Epithelial cell of prostate (primary cell): ENCODE results near the gene CYP27B1.
A peak's percentile ranks its signal among the peaks of the same experiment; 100 is the strongest.

ENCODE experiments used
- DNase-seq: peaks from one replicate; pipeline ENCODE4 v3.0.0-alpha.2; 2011; ENCODE audit warnings: low read depth, low spot score
- H3K27ac ChIP-seq: fragments of 450-650 bp; 2 replicates; pipeline ENCODE4 v1.5.1; 2017; ENCODE audit warnings: mild to moderate bottlenecking

Gene CYP27B1

DNA sequence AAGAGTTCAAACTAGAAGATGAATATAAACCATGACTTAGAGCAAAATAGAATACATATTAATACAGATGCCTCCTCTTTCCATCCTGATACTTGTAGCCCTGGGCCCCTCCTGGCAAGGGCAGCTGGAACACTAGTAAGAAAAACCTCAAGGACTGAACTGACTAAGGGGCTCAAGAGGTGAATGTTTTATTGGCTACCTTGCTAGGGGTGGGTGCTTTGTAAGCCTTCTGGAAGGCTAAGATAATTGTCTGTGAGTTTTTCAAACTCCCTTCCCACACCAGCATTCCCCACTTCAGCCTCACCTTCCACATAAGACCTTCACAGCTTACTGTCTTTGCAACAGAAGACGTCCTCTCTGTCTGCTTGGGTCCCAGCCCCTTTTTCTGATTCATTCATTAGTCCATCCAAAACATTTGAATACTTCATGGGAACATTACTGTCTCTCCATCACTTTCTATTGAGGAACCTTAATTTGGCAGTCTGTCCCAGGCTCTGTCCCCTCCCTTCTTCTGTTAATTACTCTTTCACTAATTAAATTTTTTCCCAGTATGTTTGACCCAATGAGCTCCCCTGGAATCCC, 13.0 kb downstream of the CYP27B1 start:
- H3K27ac ChIP-seq: peak overlapping the region; percentile 52
- no peak for DNase-seq

DNA sequence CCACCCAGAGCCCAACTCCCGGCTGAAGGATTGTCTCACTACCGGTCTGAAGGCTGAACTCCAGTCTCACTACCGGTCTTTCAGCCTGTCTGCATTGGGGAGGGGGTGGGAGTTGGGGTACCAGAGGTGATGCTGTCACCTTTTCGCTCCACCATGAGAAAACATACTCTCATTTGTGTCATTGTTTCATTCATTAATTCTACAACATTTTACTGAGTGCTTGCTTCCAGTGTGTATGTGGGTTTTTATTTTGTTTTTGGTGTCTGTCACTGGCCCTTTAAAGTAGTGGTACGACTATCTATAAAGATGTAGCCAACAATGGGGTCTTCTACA, 14.2 kb downstream of the CYP27B1 start:
- no peak for DNase-seq
- H3K27ac ChIP-seq: peak overlapping the region; percentile 61

DNA sequence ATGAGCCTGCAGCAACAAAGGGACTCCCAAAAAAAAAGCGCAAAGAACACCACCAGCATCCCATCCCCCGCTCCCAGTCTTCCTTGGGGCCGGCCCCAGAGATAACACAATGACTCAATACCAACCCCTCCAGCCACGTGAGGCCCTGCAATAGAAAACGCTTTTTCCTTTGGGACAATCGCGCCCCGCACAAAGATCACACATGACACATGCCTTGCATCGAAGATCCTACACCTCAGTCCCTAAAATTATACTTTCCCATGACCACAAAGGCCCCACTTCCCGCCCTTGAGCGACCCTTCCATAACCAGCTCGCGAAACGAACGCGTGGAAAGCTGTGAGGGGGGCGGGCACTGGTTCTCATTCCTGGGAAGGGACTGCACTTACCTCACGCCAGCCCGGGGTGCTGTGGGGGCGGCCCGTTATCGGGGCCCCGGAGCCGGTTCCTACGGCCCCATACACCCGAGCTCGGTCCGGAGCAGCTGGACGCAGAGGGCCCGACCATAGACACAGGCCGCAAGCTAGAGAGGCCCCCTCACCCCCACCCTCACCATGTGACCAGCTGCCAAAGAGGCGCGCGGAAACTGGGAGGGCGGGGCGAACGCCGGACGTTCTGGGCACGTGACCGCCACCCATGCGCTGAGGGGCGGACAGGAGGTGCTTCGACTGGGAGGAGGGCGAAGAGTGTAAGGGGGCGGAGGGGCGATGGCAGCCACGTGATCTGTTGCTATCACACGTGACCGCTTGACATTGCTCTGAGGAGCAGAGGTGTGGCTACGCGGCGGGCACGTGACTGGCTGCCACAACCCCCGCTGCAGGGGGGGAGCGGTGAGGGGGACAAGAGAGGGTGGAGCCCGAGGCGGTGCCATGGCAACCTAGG, 14.8 kb downstream of the CYP27B1 start, which contains the start of gene CDK4:
CDK4 (minus strand) TSS at position 523 of the 880 bp plus-strand sequence. CDS start 593 bp downstream, outside the sequence.
- H3K27ac ChIP-seq: peak within 1 kb of the TSS; percentile 61
- peak; percentile 97 for DNase-seq

DNA sequence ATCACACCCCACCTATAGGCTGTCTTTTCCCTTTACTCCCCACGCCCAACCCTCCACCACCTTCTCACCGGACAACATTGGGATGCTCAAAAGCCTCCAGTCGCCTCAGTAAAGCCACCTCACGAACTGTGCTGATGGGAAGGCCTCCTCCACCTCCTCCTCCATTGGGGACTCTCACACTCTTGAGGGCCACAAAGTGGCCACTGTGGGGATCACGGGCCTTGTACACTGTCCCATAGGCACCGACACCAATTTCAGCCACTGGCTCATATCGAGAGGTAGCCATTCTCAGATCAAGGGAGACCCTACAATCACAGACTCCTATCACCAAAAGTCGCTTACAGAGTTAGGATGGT, 15.5 kb downstream of the CYP27B1 start:
- no peak for DNase-seq
- peak overlapping the region; percentile 61 for H3K27ac ChIP-seq

DNA sequence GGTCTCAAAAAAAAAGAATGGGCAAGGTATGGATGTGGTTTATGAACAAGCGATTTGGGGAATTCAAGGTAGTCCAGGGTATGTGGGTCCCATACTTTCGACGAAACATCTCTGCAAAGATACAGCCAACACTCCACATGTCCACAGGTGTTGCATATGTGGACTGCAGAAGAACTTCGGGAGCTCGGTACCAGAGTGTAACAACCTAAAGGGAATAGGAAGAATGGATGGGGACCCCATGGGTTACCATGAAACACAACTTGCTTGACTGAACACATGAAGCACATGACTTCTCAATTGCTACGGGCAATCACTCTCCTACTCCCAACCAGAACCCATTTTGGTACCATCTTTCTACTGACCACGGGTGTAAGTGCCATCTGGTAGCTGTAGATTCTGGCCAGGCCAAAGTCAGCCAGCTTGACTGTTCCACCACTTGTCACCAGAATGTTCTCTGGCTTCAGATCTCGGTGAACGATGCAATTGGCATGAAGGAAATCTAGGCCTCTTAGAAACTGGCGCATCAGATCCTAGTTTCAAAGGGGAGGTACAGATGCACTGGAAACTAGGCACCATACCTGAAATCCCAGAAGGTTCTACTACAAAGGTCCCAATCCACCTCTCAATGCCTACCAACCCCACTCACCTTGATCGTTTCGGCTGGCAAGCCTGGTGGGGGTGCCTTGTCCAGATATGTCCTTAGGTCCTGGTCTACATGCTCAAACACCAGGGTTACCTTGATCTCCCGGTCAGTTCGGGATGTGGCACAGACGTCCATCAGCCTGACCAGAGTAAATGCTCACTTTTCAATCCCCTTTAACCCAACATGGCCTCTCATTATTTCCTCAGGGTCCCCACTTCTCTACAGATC, 16.1 kb downstream of the CYP27B1 start:
- DNase-seq: no peak
- H3K27ac ChIP-seq: peak overlapping the region; percentile 61

DNA sequence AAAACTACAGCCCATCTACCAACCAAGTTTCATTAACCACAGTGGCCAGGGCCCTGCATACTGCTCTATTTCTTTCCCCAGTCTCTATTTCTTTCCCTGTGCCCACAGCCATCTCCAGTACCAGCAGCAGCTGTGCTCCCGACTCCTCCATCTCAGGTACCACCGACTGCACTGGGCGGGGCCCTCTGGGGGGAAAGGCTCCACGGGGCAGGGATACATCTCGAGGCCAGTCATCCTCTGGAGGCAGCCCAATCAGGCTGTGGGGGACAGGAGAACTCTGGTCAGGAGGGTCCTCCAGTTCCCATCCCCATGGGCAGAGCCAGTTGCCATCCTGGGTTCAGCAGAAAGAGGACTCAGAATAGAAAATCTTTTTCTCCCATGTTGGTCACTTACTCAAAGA, 17.8 kb downstream of the CYP27B1 start:
- H3K27ac ChIP-seq: no peak overlapping the region
- DNase-seq: no peak

DNA sequence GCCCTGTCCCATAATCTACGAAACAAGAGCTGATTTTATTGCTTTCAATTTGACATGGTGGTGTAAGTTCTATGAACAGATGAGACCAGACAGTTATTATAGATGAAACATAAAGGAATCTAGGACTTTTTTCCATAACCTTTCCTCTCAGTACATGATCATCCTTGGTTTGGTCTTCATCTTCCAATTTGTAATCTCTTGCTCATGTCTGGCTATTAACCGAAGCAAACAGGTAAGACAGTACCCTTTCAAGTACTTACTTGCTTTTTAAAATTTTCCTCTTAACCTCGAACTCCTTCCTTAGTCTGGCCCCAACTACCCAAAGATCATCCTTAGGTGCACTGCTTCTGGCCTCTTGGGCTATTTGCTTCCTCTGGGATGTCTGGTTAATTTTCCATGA, 20.9 kb downstream of the CYP27B1 start:
- DNase-seq: no peak
- peak overlapping the region; percentile 91 for H3K27ac ChIP-seq

DNA sequence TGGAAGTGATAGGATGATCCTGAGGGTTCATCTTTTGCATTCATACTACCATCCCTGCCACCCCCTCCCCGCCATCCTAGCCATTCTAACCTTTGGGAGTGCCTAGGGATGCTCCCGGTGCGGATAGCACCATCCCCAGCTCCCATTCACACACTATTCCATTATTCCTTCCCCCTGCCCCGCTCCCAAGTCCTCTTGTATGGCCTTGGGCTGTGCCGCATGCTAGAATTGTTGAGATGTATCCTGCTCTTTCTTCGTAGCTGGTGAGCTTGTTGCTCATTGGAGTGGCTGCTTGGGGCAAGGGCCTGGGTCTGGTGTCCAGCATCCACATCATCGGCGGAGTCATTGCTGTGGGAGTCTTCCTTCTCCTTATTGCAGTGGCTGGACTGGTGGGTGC, 21.4 kb downstream of the CYP27B1 start:
- H3K27ac ChIP-seq: peak overlapping the region; percentile 91
- no peak for DNase-seq

DNA sequence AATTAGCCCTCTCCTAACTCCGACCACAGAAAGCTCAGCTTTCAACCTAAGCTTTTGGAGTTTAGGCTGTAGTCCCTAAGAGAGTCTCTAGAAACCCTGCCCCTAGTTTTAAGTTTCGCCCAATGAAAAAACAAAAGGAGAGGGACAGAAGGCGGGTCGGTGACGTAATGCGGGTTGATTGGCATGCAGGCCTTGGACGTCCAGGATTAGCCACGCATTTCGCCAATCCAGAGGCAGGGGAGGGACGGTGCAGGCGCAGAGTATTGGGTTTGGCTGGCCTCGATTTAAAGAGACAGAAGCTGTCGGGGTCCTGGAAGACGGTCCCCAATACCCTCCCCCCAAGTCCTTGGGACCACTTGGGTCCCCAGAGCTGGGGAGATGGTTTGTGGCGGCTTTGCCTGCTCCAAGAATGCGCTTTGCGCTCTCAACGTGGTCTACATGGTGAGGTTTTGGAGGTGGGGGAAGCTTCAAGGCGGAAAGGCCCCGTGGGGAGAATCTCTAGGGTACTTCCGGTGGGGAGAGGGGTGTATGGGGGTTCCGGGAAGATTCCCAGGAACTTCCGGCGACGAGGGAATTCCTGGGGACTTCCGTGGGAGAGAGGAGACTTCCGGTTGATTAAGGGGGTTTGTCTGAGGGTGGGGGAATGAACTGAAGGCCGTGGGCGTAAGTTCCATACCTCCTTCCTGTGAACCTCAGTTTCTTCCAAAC, 21.9 kb downstream of the CYP27B1 start, which contains the start of gene TSPAN31:
TSPAN31 (plus strand) TSS at position 263 of the 708 bp plus-strand sequence; CDS start at position 379, 116 bp downstream.
- DNase-seq: peak; percentile 93
- H3K27ac ChIP-seq: peak within 1 kb of the TSS; percentile 91

DNA sequence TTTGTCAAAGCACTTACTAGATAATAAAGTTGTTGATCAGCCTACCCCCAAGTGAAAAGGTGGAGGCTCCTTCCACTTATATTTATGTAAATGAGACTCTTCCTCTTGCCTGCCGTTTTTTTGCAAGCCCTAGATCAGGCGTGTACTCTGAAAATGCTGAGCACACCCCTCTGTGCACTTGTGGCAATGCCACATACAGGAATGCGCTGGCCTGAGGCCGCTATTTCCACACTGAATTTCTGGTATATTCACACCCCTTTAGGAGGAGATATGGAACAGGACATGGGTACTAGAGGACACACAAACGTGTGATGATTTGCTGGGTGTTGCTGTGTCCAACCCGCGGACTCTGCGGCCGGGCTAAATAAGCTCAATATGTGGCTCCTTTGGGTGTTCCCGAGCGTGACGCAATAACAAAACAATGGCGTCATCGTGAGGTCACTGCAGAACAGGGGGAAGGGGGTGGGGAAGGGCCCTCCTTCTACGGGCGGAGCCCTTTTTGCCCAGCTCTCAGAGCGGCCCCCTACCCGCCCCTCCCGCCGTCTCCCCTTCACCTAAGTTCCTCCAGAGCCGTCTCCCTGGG, 22.6 kb downstream of the CYP27B1 start:
- peak overlapping the region; percentile 91 for H3K27ac ChIP-seq
- DNase-seq: no peak

DNA sequence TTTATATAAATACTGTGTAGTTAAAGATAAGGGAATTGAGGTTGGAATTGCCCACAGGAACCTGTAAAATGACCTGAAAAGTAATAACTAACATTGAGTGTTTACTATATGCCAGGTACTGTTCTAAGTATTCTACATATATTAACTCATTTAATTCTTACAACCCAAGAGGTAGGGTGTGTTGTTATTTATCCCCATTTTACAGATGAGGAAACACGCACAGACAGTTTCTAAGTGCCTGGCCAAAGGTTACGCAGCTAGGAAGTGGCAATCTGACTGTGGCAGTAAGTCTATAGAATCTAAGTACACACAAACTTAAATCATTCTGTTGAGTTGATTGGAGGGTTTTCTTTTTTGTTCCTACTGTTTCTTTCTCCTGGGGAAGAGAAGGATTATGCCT, 23.1 kb downstream of the CYP27B1 start:
- no peak overlapping the region for H3K27ac ChIP-seq
- DNase-seq: no peak

DNA sequence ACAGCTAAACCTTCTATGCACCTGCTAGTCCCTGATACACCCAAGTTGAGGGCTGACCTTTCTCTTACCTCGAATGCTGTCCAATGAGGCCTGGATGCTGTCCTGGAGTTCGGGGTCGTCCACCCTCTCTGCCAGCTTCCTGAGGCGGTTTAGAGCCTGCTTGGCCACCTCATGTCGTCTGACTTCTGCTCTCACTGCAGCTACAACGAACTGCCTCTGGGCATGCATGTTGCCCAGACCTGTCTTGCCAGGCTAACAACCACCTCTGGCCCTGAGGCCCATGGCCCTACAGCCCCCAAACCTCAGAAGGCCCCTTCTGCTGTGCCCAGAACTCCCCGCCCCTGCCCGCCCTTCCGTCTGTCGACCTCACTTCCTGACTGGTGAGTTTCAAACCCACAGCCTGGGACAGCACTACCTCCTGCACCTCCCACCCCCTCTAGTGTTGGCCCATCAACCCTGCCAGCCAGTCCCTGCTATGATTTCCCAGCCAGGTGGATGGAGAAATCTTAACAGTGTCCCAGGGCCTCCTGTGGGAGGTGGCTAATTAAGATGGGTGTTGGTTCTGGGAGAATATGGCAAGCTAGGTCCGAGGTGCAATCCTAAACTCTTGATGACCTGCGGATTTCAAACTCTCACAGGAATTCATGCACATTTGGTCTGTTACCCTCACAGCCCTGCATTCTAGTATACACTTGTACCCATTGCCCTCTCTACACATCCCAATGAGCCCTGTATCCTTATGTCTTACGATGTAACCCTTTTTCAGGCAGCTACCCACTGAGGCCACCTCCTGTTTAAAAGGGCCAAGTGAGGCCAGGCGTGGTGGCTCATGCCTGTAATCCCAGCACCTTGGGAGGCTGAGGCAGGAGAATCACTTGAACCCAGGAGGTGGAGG, 24.8 kb downstream of the CYP27B1 start:
- no peak for DNase-seq
- no peak overlapping the region for H3K27ac ChIP-seq

DNA sequence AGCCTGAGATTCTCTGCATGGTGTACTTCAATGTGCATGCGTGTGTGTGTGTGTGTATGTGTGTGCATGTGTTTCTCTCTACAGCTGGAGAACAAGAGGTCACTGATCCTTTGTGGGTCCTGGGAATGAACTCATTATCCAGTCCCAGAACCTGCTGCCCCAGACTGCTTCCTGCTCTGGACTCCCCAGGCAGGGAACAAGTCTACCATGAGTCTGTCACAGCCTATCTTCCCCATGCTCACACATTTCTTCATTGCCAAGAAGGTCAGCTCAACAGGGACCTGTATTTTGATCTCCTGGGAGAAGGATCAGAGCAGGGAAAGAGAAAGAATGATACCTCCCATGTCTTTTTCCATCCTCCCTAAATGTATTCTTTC, 25.5 kb downstream of the CYP27B1 start:
- H3K27ac ChIP-seq: no peak overlapping the region
- no peak for DNase-seq

DNA sequence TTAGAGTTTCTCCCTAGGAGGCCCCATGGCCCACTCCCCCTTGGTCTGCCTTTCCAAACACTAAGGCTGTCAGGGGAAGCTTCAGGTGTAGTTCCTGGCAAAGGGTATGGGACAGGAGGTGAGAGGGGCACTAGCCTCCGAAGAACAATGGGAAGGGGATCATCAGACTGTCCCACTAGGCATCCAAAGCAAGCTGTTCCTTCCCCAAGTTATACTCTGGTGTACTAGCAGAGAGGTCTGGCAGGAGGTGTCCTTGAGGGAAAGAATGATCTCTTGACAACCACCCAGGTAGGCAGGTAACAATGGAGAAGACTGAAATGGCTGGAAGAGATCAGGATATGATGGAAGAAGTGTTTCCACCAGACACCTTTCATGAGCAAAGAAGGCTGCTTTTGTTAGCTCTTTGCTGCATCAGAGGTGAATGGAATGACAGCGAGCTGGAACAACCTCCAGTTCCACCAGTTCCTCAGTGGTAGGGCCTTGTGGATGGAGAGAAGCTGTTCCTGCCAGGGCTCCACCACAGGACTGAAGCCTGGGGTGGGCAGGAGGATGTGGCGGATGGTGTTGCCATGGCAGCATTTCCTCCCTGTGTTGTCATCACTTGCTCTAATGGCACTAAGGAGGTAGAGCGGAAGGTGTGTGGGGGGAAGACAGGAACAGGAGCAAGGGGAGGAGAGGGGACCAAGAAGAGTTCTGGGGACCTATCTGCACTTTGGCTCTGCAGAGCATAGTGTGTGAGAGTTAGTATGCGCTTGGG, 26.0 kb downstream of the CYP27B1 start:
- DNase-seq: no peak
- H3K27ac ChIP-seq: no peak overlapping the region

DNA sequence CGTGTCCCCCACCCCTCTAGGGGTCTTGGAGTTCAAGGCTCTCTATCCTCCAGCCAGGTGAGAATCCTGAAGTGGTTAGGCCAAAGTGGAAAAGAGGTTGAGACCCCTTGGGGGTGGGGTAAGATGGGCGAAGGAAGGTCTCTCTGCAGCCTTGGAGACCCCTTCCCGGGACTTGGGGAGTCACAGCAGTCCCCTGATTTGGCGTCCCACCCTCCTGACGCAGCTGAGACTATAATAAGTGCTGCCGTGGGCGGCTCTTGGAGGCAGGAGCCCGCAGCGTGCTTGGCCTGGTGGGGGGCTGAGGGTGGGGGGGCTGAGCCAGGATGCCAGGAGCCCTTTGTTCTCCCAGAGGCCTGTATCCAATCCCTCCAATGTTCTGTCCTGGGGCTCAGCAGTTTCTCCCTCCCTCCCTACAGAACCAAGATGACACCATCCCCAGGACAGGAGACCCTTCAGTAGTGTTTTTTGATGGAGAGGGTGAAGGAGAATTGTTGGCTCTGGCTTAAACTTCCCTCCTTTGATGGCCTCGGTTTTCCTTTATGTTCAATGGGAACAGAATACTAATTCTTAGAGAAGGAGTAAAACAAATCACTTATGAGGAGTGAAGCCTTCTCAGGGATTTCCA, 26.9 kb downstream of the CYP27B1 start:
- H3K27ac ChIP-seq: no peak overlapping the region
- DNase-seq: no peak

DNA sequence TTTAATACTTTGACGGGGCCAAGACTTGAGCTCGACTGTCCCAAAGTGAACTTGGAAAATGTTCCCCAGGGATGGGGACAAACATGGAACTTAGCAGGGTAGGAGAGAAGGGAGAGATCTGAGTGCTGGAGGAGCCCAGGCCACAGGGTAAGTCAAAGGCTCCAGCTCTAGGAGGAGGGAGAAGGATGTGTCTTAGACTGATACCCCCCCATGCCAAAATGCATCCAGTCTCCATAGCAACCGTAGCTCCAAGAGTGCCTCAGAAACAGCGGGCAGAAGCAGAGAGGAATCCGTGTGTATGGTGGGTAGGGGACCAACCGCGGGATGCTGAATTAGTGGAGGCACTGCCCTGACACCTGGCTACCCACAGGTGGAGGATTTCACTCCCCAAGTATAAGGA, 27.5 kb downstream of the CYP27B1 start:
- DNase-seq: no peak
- no peak overlapping the region for H3K27ac ChIP-seq

DNA sequence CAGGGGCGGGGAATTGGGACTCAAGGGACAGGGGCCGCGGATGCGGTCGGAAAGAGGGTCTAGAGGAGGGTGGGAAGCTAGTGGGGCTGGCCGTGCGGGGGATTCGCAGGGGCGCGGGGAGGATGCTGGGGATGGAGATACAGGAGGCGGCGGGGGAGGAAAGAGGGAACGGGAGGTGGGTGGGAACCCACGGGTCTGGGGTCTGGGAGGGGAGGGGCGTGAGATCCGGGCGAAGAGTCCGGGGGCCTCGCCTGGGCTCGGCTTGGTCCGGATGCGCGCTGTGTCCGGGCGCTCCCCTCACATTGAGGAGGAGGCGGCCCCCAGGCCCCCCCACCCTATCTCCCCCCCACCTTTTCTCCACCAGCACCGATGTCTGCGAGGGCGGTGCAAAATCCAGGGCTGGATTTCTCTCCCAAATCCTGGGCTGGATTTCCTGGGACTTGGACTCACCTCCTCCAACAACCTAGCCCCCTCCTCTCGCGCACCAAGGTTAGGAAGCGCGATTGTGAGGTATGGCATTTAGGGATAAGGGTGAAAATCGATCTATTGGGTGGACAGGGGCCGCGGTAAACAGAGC, 28.1 kb downstream of the CYP27B1 start, which contains the start of gene AGAP2:
AGAP2 (minus strand) TSS at position 82 of the 577 bp plus-strand sequence. CDS start 496 bp downstream, outside the sequence.
- no peak within 1 kb of the TSS for H3K27ac ChIP-seq
- DNase-seq: no peak
